Ascending aorta (tissue), 2 donors: ENCODE data around the gene DOCK2. TPM values are rescaled to one million over a fixed set of nuclear protein-coding genes. Genes with fewer than 3 reads are reported as not detected.

Experiments
- DNase-seq, 2 donors: peaks; one replicate each; pipeline ENCODE4 v3.0.0-alpha.2; 2019; ENCODE audit warnings: low spot score in 2 of 2
- H3K27ac ChIP-seq, 2 donors: fragments of 200-600 bp; sonication (generic); one replicate each; pipeline ENCODE4 v1.5.1; 2016 to 2017; ENCODE audit warnings: mild to moderate bottlenecking in 1 of 2
- H3K27me3 ChIP-seq: fragments of 200-600 bp; sonication (generic); one replicate; pipeline ENCODE4 v1.5.1; 2017
- H3K36me3 ChIP-seq, 2 donors: fragments of 200-600 bp; sonication (generic); one replicate each; pipeline ENCODE4 v1.5.1; 2016
- H3K4me1 ChIP-seq, 2 donors: fragments of 200-600 bp; sonication (generic); one replicate each; pipeline ENCODE4 v1.5.1; 2016 to 2017; ENCODE audit warnings: mild to moderate bottlenecking in 1 of 2
- H3K4me3 ChIP-seq, 2 donors: fragments of 200-600 bp; sonication (generic); one replicate each; pipeline ENCODE4 v1.5.1; 2016 to 2017; ENCODE audit warnings: mild to moderate bottlenecking in 1 of 2
- H3K9me3 ChIP-seq, 2 donors: fragments of 200-600 bp; sonication (generic); one replicate each; pipeline ENCODE4 v1.5.1; 2016
- CTCF ChIP-seq, 3 experiments: fragments of 200-600 bp in 2 of 3; fragments of 450-650 bp in 1 of 3; sonication (generic) in 2 of 3; IDR thresholded peaks; one replicate each; pipeline ENCODE4 v1.5.1; 2016 to 2019; ENCODE audit warnings: antibody characterized with exemption in 3 of 3, mild to moderate bottlenecking in 1 of 3, moderate library complexity in 1 of 3
- intact Hi-C: fragments of 100-400 bp; cut with DNase I; formaldehyde crosslinking; loops from one replicate; pipeline ENCODE4 v1.15.1; 2023
- total RNA-seq: library from RNA; depleted of rRNA; stranded (reverse); fragments of >200 nt; gene quantifications from one replicate; pipeline ENCODE4 v1.1.0, GENCODE V29; 2016

DOCK2 gene
- total RNA-seq, 1 donor from 2014 or later = 33.1 TPM

DNA sequence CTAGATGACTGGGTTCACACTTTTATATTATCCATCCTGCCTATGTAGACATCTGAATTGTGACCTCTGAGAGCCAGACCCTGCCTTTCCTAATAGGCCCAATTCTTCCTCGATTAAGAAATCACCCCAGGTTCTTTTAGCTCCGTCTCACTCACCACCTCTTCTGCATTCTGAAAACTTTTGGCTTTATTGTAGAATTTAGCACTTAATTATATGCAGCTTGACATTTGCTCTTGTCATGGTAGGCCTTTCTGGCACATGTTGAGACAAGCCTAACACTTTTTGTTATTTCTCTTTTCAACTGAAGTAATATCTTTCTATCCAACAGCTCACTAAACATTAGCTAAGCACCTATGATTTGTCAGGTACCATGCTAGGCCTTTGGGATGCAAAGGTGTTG is 180.0 kb downstream of the DOCK2 start:
- Histone ChIP-seq H3K4me3 (no peak overlapping the region), H3K9me3 (no peaks in the 10 kb centered on the region), H3K36me3 (no peaks in the 10 kb centered on the region), H3K27ac (no peak overlapping the region), H3K4me1 (no peaks in the 10 kb centered on the region), H3K27me3 (no peaks in the 10 kb centered on the region)
- intact Hi-C loops = no loop called here
- DNase-seq = no peak
- no peak for TF ChIP-seq CTCF (IDR thresholded peaks at IDR 0.05)

DNA sequence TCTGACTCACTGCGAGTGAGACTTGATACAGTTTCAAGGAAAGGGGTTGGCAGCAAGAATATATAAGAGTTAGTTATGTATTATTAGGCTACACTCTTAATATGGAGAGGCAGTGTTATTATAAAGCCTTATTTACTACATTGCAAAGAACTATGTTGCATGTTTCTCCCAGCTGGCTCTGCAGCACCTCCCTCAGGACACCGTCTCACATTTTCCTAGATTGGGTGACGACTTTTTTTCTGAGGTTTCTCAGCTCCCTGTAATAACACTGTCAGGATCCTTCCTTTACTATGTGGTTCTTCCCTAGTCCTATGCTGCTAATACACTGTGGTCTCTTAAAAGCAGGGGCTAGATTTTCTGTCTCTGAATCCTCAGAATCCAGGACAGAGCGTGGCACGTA is 189.5 kb downstream of the DOCK2 start:
- Histone ChIP-seq H3K27ac (no peak overlapping the region), H3K4me1 (no peaks in the 10 kb centered on the region), H3K36me3 (no peaks in the 10 kb centered on the region), H3K9me3 (no peaks in the 10 kb centered on the region), H3K27me3 (no peaks in the 10 kb centered on the region), H3K4me3 (no peak overlapping the region)
- no peak for DNase-seq
- no peak for TF ChIP-seq CTCF (IDR thresholded peaks at IDR 0.05)
- intact Hi-C loops = no loop called here

DNA sequence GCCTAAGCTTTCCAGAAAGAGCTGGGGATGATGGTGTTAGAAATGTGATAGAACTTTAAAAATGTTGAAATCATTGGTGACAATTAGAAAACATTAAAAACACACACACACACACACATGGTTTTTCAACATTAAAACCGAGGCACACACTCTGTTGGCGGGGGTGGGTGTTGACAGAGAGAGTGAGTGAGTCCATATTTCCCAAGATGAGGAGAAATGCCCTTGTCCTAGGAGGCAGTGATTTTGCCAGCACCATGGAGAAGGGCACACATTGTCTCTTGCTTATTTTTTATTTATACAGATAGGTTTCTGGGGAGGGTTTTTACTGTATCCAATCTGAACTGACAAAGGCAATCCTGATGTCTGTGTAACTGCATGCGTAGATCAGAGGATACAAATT is 190.7 kb downstream of the DOCK2 start:
- Histone ChIP-seq H3K36me3 (no peaks in the 10 kb centered on the region), H3K27ac (no peak overlapping the region), H3K27me3 (no peaks in the 10 kb centered on the region), H3K4me1 (no peaks in the 10 kb centered on the region), H3K9me3 (no peaks in the 10 kb centered on the region), H3K4me3 (no peak overlapping the region)
- DNase-seq = no peak
- TF ChIP-seq CTCF (IDR thresholded peaks at IDR 0.05) = no peak
- intact Hi-C loops = no loop called here

DNA sequence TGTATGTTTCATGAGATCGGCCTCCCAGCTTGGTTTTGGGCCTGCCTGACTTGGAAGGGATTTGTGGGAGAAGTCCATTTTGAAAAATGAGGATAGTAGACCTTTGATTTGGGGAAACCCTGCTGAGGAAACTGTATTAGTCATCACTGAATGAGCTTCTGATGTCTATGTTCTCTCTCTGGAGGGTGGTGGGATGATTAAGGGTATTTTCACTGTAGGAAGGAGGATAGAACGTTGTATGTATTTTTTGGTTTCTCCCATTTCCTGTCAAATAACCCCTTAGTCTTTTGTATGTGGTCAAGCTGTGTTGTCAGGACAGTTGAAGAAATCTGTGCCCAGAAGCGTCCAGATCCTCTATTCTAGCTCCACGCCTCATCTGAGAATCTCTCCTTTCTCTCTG is 191.3 kb downstream of the DOCK2 start:
- Histone ChIP-seq H3K9me3 (no peaks in the 10 kb centered on the region), H3K27ac (no peak overlapping the region), H3K4me1 (no peaks in the 10 kb centered on the region), H3K4me3 (no peak overlapping the region), H3K27me3 (no peaks in the 10 kb centered on the region), H3K36me3 (no peaks in the 10 kb centered on the region)
- intact Hi-C loops = no loop called here
- no peak for TF ChIP-seq CTCF (IDR thresholded peaks at IDR 0.05)
- no peak for DNase-seq

- Histone ChIP-seq H3K9me3 (no peaks in the 10 kb centered on the region), H3K27me3 (no peaks in the 10 kb centered on the region), H3K4me1 (no peaks in the 10 kb centered on the region), H3K36me3 (no peaks in the 10 kb centered on the region), H3K27ac (no peak overlapping the region), H3K4me3 (no peak overlapping the region)
- intact Hi-C loops = no loop called here
- no peak for DNase-seq
- no peak for TF ChIP-seq CTCF (IDR thresholded peaks at IDR 0.05)
These were observed 194.3 kb downstream of the DOCK2 start for GRCh38 chr5:169831331-169831730.

DNA sequence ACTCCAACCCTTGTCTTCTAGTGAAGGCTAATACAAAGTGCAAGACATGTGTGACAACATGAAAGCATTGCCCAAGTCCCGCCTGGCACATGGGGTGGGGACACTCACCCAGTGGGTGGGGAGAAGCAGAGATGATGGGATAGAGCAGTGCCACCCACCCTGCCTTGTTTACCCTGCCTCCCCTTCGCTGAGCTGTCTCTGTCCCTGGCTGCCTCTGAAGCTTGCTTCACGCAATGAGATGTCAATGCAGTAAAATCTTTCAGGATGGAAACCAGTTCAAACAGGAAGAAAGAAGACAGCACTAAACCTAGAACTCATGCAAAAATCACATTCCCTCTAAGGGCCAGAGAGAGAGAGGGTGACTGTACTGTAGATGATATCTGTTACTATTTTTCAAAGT is 195.2 kb downstream of the DOCK2 start:
- no peak for TF ChIP-seq CTCF (IDR thresholded peaks at IDR 0.05)
- Histone ChIP-seq H3K4me1 (no peaks in the 10 kb centered on the region), H3K27ac (no peak overlapping the region), H3K4me3 (no peak overlapping the region), H3K27me3 (no peaks in the 10 kb centered on the region), H3K9me3 (no peaks in the 10 kb centered on the region), H3K36me3 (no peaks in the 10 kb centered on the region)
- intact Hi-C loops = no loop called here
- DNase-seq = no peak
